K562 (cell line): ENCODE results near the gene SLC25A44. TPM values are rescaled to one million over a fixed set of nuclear protein-coding genes. Genes with fewer than 3 reads are reported as not detected.

Experiments used
- ARID2 ChIP-seq: fragments of 450-650 bp; IDR thresholded peaks from 2 replicates; pipeline ENCODE4 v1.6.1; 2017; ENCODE audit warnings: antibody characterized with exemption, mild to moderate bottlenecking
- BCL6 ChIP-seq: fragments of 250-450 bp; sonication (Bioruptor Pico); IDR thresholded peaks from 2 replicates; pipeline ENCODE4 v1.4.0; 2020
- CREB5 ChIP-seq: fragments of 250-450 bp; sonication (Bioruptor Pico); IDR thresholded peaks from 2 replicates; pipeline ENCODE4 v1.5.0; 2020; ENCODE audit warnings: mild to moderate bottlenecking
- ETS2 ChIP-seq: IDR thresholded peaks from 2 replicates; pipeline ENCODE4 v1.6.1; 2016; ENCODE audit warnings: borderline replicate concordance, missing genetic modification characterization, mild to moderate bottlenecking, moderate library complexity, missing compliant biosample characterization; ENCODE audit not compliant: poor library complexity, severe bottlenecking
- MLX ChIP-seq, 2 experiments: fragments of 450-650 bp in 1 of 2; sonication (generic) in 1 of 2; formaldehyde crosslinking; conservative IDR thresholded peaks; 2 replicates each; pipeline versions ENCODE4 v1.4.0 to v1.8.1; 2020 to 2022; ENCODE audit warnings: mild to moderate bottlenecking in 1 of 2, missing genetic modification reagents in 1 of 2
- PKNOX1 ChIP-seq: fragments of 450-650 bp; IDR thresholded peaks from 2 replicates; pipeline ENCODE4 v1.6.1; 2016
- REST ChIP-seq, 2 experiments: fragments of 450-650 bp; formaldehyde crosslinking in 1 of 2; IDR thresholded peaks; 2 replicates each; pipeline versions ENCODE4 v1.4.0 to v1.6.1; 2014 to 2020; ENCODE audit warnings: mild to moderate bottlenecking in 2 of 2, borderline replicate concordance in 1 of 2, low read depth in 1 of 2
- XRCC5 ChIP-seq: fragments of 200-400 bp; formaldehyde crosslinking; IDR thresholded peaks from 2 replicates; pipeline ENCODE4 v1.6.1; 2017; ENCODE audit warnings: low read depth, mild to moderate bottlenecking, low read length
- polyA plus RNA-seq, 8 experiments: library from polyadenylated mRNA; depleted of rRNA in 4 of 8; stranded (reverse) in 5 of 8; unstranded in 3 of 8; fragments of >200 nt; fragmentation: Nextera tagmentation in 2 of 8; fragmentation: Illumina TruSeq in 1 of 8; extraction: Ambion mirVana in 2 of 8; extraction: Trizol in 1 of 8; gene quantifications; 2 replicates each; pipeline versions ENCODE4 v1.2.1 to v1.2.3, GENCODE V29; 2011 to 2014; ENCODE audit warnings: inconsistent platforms in 1 of 8, missing spikeins in 1 of 8
- total RNA-seq, 7 experiments: library from RNA; depleted of rRNA in 6 of 7; stranded (reverse); fragments of >200 nt in 6 of 7; fragmentation: Illumina TruSeq in 2 of 7; extraction: Trizol in 2 of 7; gene quantifications; 2 replicates each; pipeline versions ENCODE4 v1.2.1 to v1.2.3, GENCODE V29; 2011 to 2021; ENCODE audit warnings: low replicate concordance in 1 of 7
- TF ChIP-seq, protein P1 (sequence below): sonication (generic); formaldehyde crosslinking; IDR thresholded peaks from 2 replicates; pipeline ENCODE4 v1.8.0; 2022; ENCODE audit warnings: mild to moderate bottlenecking, missing genetic modification reagents, borderline replicate concordance

Gene SLC25A44
- total and polyA plus RNA-seq, 9 of the 15 experiments (the other 6 are each of a cell fraction or from before 2014, with no cell fraction given): 4.4 to 22.8 (median 12.5) TPM

DNA sequence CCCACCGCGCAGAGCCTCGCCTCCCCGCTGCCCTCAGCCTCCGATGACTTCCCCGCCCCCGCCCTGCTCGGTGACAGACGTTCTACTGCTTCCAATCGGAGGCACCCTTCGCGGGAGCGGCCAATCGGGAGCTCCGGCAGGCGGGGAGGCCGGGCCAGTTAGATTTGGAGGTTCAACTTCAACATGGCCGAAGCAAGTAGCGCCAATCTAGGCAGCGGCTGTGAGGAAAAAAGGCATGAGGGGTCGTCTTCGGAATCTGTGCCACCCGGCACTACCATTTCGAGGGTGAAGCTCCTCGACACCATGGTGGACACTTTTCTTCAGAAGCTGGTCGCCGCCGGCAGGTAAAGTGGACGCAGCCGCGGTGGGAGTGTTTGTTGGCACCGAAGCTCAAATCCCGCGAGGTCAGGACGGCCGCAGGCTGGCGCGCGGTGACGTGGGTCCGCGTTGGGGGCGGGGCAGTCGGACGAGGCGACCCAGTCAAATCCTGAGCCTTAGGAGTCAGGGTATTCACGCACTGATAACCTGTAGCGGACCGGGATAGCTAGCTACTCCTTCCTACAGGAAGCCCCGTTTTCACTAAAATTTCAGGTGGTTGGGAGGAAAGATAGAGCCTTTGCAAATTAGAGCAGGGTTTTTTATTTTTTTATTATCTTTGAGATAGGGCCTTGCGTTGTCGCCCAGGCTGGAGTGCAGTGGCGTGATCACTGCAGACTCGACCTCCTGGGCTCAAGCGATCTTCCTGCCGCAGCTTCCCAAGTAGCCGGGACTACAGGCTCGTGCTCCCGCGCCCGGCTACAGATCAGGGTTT, 19.1 kb downstream of the SLC25A44 start, which contains the start of gene PMF1 (continued):
- TF ChIP-seq CREB5 (no peak), MLX (CRISPR knock-in tag; conservative IDR thresholded peaks at IDR 0.05) (0 out of 4 replicates have a peak, but pooled peaks of 1 of the 2 experiments have one; percentile 73), REST (IDR thresholded peaks at IDR 0.05; ENCODE audit: borderline replicate concordance) (no peak), REST (CRISPR knock-in tag; IDR thresholded peaks at IDR 0.05; ENCODE audit: low read depth) (peak; percentile 45; the same call in 1 of the 2 replicates), ARID2 (no peak), BCL6 (CRISPR knock-in tag) (no peak), PKNOX1 (peak; percentile 98), XRCC5 (no peak), ETS2 (tag) (no peak)
- TF ChIP-seq, protein P1, sequence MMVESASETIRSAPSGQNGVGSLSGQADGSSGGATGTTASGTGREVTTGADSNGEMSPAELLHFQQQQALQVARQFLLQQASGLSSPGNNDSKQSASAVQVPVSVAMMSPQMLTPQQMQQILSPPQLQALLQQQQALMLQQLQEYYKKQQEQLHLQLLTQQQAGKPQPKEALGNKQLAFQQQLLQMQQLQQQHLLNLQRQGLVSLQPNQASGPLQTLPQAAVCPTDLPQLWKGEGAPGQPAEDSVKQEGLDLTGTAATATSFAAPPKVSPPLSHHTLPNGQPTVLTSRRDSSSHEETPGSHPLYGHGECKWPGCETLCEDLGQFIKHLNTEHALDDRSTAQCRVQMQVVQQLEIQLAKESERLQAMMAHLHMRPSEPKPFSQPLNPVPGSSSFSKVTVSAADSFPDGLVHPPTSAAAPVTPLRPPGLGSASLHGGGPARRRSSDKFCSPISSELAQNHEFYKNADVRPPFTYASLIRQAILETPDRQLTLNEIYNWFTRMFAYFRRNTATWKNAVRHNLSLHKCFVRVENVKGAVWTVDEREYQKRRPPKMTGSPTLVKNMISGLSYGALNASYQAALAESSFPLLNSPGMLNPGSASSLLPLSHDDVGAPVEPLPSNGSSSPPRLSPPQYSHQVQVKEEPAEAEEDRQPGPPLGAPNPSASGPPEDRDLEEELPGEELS (CRISPR knock-in tag): 0 out of 2 replicates have a peak, but pooled peaks have one; percentile 49
